HepG2 (cell line): ENCODE results near the gene TTC23.

Experiments used
- CHCHD3 ChIP-seq: sonication (generic); formaldehyde crosslinking; IDR thresholded peaks from 2 replicates; pipeline ENCODE4 v1.8.0; 2022; ENCODE audit warnings: mild to moderate bottlenecking, missing genetic modification reagents, moderate library complexity
- HDAC2 ChIP-seq: sonication (generic); formaldehyde crosslinking; IDR thresholded peaks from 2 replicates; pipeline ENCODE4 v1.4.0; 2020; ENCODE audit warnings: missing genetic modification reagents
- HOXA9 ChIP-seq: sonication (generic); formaldehyde crosslinking; IDR thresholded peaks from 2 replicates; pipeline ENCODE4 v1.8.1; 2022; ENCODE audit warnings: missing genetic modification reagents, mild to moderate bottlenecking, moderate library complexity, borderline replicate concordance
- KLF15 ChIP-seq: sonication (generic); formaldehyde crosslinking; IDR thresholded peaks from 2 replicates; pipeline ENCODE4 v1.8.1; 2023; ENCODE audit warnings: borderline replicate concordance, mild to moderate bottlenecking, inconsistent platforms, missing genetic modification reagents, mixed read lengths
- SIN3A ChIP-seq: IDR thresholded peaks from 2 replicates; pipeline ENCODE4 v1.6.1; 2011; ENCODE audit warnings: low read depth, mild to moderate bottlenecking, control low read depth, low read length, borderline replicate concordance
- SRF ChIP-seq: IDR thresholded peaks from 2 replicates; pipeline ENCODE4 v1.6.1; 2011; ENCODE audit warnings: mild to moderate bottlenecking, low read depth, low read length, moderate library complexity
- SRSF1 ChIP-seq: fragments of 200-400 bp; formaldehyde crosslinking; optimal IDR thresholded peaks from 2 replicates; pipeline ENCODE3; 2017; ENCODE audit warnings: mild to moderate bottlenecking, low read depth, low read length, moderate library complexity
- TCF12 ChIP-seq, 2 experiments: fragments of 450-650 bp in 1 of 2; sonication (generic) in 1 of 2; formaldehyde crosslinking in 1 of 2; IDR thresholded peaks; 2 replicates each; pipeline versions ENCODE4 v1.6.1 to v1.8.0; 2017 to 2022; ENCODE audit warnings: antibody characterized with exemption in 1 of 2, mild to moderate bottlenecking in 1 of 2, missing genetic modification reagents in 1 of 2, moderate library complexity in 1 of 2
- ZNF205 ChIP-seq: IDR thresholded peaks from 2 replicates; pipeline ENCODE4 v1.6.1; 2018; ENCODE audit warnings: missing biosample characterization, missing genetic modification reagents
- TF ChIP-seq, protein P1 (sequence below): sonication (generic); formaldehyde crosslinking; IDR thresholded peaks from 2 replicates; pipeline ENCODE4 v1.4.0; 2020; ENCODE audit warnings: missing genetic modification reagents
- TF ChIP-seq, protein P2 (sequence below): sonication (generic); formaldehyde crosslinking; IDR thresholded peaks from 2 replicates; pipeline ENCODE4 v1.4.0; 2020; ENCODE audit warnings: missing genetic modification reagents
- TF ChIP-seq, protein P3 (sequence below): sonication (generic); formaldehyde crosslinking; IDR thresholded peaks from 2 replicates; pipeline ENCODE4 v1.8.0; 2022; ENCODE audit warnings: missing genetic modification reagents, mild to moderate bottlenecking, borderline replicate concordance
- TF ChIP-seq, protein P4 (sequence below): sonication (generic); formaldehyde crosslinking; IDR thresholded peaks from 2 replicates; pipeline ENCODE4 v1.5.0; 2020; ENCODE audit warnings: missing genetic modification reagents, mild to moderate bottlenecking, borderline replicate concordance

DNA sequence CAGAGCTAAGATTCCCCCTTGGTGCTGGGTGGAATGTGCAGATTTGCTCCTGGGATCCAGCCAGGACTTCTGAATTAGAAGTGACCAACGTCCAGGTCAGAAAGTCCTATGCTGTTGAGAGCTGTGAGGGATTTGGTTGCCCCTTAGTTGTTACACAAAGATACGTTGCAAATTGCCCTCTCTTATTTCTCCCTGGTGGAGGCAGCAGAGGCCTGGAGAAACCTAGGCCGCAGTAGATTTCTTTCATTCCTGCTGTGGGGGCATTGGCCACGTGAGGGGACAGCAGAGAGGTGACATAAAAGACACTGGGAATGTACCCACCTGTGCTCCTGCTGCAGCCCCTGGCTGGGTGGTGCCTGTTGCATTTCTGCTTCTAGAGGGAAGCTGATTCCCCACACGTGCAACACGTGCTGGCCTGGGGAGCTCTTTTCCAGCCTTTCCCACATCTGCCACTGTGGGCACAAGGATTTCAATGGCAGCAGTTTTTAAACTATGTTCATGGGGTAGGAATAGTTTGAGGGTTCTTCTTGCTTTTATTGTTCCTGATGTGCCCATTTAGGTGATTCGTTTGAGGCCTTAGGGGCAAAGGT, 78.8 kb downstream of the TTC23 start:
- no peak for TF ChIP-seq TCF12 (IDR thresholded peaks at IDR 0.05)
- TF ChIP-seq TCF12 (CRISPR knock-in tag; IDR thresholded peaks at IDR 0.05) = no peak
- no peak for TF ChIP-seq KLF15 (CRISPR knock-in tag)
- TF ChIP-seq, protein P1, sequence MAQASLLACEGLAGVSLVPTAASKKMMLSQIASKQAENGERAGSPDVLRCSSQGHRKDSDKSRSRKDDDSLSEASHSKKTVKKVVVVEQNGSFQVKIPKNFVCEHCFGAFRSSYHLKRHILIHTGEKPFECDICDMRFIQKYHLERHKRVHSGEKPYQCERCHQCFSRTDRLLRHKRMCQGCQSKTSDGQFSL (CRISPR knock-in tag) = no peak
- TF ChIP-seq ZNF205 = no peak
- no peak for TF ChIP-seq SRSF1
- TF ChIP-seq, protein P2, sequence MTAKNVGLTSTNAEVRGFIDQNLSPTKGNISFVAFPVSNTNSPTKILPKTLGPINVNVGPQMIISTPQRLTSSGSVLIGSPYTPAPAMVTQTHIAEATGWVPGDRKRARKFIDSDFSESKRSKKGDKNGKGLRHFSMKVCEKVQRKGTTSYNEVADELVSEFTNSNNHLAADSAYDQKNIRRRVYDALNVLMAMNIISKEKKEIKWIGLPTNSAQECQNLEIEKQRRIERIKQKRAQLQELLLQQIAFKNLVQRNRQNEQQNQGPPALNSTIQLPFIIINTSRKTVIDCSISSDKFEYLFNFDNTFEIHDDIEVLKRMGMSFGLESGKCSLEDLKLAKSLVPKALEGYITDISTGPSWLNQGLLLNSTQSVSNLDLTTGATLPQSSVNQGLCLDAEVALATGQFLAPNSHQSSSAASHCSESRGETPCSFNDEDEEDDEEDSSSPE (CRISPR knock-in tag) = no peak
- no peak for TF ChIP-seq HOXA9 (CRISPR knock-in tag)
- TF ChIP-seq SRF = no peak
- TF ChIP-seq SIN3A = no peak
- TF ChIP-seq, protein P3, sequence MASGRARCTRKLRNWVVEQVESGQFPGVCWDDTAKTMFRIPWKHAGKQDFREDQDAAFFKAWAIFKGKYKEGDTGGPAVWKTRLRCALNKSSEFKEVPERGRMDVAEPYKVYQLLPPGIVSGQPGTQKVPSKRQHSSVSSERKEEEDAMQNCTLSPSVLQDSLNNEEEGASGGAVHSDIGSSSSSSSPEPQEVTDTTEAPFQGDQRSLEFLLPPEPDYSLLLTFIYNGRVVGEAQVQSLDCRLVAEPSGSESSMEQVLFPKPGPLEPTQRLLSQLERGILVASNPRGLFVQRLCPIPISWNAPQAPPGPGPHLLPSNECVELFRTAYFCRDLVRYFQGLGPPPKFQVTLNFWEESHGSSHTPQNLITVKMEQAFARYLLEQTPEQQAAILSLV (CRISPR knock-in tag) = no peak
- TF ChIP-seq, protein P4, sequence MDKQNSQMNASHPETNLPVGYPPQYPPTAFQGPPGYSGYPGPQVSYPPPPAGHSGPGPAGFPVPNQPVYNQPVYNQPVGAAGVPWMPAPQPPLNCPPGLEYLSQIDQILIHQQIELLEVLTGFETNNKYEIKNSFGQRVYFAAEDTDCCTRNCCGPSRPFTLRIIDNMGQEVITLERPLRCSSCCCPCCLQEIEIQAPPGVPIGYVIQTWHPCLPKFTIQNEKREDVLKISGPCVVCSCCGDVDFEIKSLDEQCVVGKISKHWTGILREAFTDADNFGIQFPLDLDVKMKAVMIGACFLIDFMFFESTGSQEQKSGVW (CRISPR knock-in tag) = no peak
- TF ChIP-seq CHCHD3 (CRISPR knock-in tag) = no peak
- TF ChIP-seq HDAC2 = no peak
